DND-41 (cell line): ENCODE results near the gene TBC1D21.

Experiments used
- ATAC-seq: fragments of 200-7000 bp; cut with Tn5 transposase; 3 replicates; pipeline ENCODE4 v1.9.1; 2021; ENCODE audit warnings: low read depth; ENCODE audit not compliant: insufficient read depth
- DNase-seq: peaks from one replicate; pipeline ENCODE4 v3.0.0-alpha.2; 2020
- H2AFZ ChIP-seq: 2 replicates; pipeline ENCODE4 v1.6.0; 2012; ENCODE audit warnings: low read depth, low read length
- H3K27ac ChIP-seq: 2 replicates; pipeline ENCODE4 v1.5.1; 2012; ENCODE audit warnings: low read length, inconsistent platforms
- H3K27me3 ChIP-seq: fragments of 200-600 bp; sonication (generic); 2 replicates; pipeline ENCODE4 v1.6.0; 2012; ENCODE audit warnings: low read length, mild to moderate bottlenecking, inconsistent platforms; ENCODE audit not compliant: insufficient read depth, poor library complexity
- H3K36me3 ChIP-seq: 2 replicates; pipeline ENCODE4 v1.5.1; 2012; ENCODE audit warnings: low read length, inconsistent platforms; ENCODE audit not compliant: insufficient read depth
- H3K4me1 ChIP-seq: 2 replicates; pipeline ENCODE4 v1.5.1; 2012; ENCODE audit warnings: mild to moderate bottlenecking, low read length; ENCODE audit not compliant: insufficient read depth
- H3K4me2 ChIP-seq: 2 replicates; pipeline ENCODE4 v1.6.0; 2012; ENCODE audit warnings: mild to moderate bottlenecking, moderate library complexity, low read length, inconsistent platforms; ENCODE audit not compliant: insufficient read depth
- H3K4me3 ChIP-seq, 2 experiments: fragments of 200-600 bp in 1 of 2; shearing (Covaris generic) in 1 of 2; 2 replicates each; pipeline ENCODE4 v1.5.1; 2012 to 2016; ENCODE audit warnings: inconsistent platforms in 2 of 2, low read length in 2 of 2, mild to moderate bottlenecking in 2 of 2, low read depth in 1 of 2, moderate library complexity in 1 of 2
- H3K79me2 ChIP-seq: 2 replicates; pipeline ENCODE4 v1.6.0; 2012; ENCODE audit warnings: low read length, inconsistent platforms; ENCODE audit not compliant: insufficient read depth
- H3K9ac ChIP-seq: 2 replicates; pipeline ENCODE4 v1.6.0; 2012; ENCODE audit warnings: low read depth, mild to moderate bottlenecking, inconsistent platforms, low read length, moderate library complexity
- H3K9me3 ChIP-seq: 2 replicates; pipeline ENCODE4 v1.5.1; 2012; ENCODE audit warnings: low read length, moderate library complexity, mild to moderate bottlenecking, inconsistent platforms; ENCODE audit not compliant: insufficient read depth, severe bottlenecking
- H4K20me1 ChIP-seq: 2 replicates; pipeline ENCODE4 v1.6.0; 2012; ENCODE audit warnings: low read length; ENCODE audit not compliant: insufficient read depth
- CTCF ChIP-seq: IDR thresholded peaks from 2 replicates; pipeline ENCODE4 v1.5.1; 2012; ENCODE audit warnings: borderline replicate concordance, low read length, moderate library complexity, mild to moderate bottlenecking; ENCODE audit not compliant: poor library complexity, severe bottlenecking; ENCODE audit errors: extremely low read depth
- EZH2 ChIP-seq: IDR thresholded peaks from 3 replicates; pipeline ENCODE4 v1.6.1; 2012; ENCODE audit warnings: borderline replicate concordance, low read depth, mild to moderate bottlenecking, moderate library complexity, low read length, inconsistent platforms; ENCODE audit not compliant: severe bottlenecking

TBC1D21 gene

GRCh38 chr15:73932381-73933191, 59.2 kb downstream of the TBC1D21 start:
- ATAC-seq (no peak), DNase-seq (no peak)
- Histone ChIP-seq H3K9ac (no peak overlapping the region), H3K36me3 (no peaks in the 10 kb centered on the region), H3K27me3 (peaks cover 2% of the 10 kb centered on the region), H3K4me1 (no peaks in the 10 kb centered on the region), H4K20me1 (no peaks in the 10 kb centered on the region), H3K9me3 (no peaks in the 10 kb centered on the region), H2AFZ (no peak overlapping the region), H3K4me2 (no peak overlapping the region), H3K79me2 (no peaks in the 10 kb centered on the region), H3K27ac (no peak overlapping the region), H3K4me3 (no peak overlapping the region)
- TF ChIP-seq CTCF (no peak), EZH2 (no peak)

- no peak overlapping the region for H3K4me2 ChIP-seq
- DNase-seq (no peak), ATAC-seq (no peak)
- no peaks in the 10 kb centered on the region for H3K4me1 ChIP-seq
- H4K20me1 ChIP-seq = no peaks in the 10 kb centered on the region
- H3K27me3 ChIP-seq = peaks cover 2% of the 10 kb centered on the region
- no peak overlapping the region for H3K27ac ChIP-seq
- TF ChIP-seq CTCF (no peak), EZH2 (no peak)
- H3K9ac ChIP-seq = no peak overlapping the region
- H3K36me3 ChIP-seq = no peaks in the 10 kb centered on the region
- H3K9me3 ChIP-seq = no peaks in the 10 kb centered on the region
- H3K79me2 ChIP-seq = no peaks in the 10 kb centered on the region
- H2AFZ ChIP-seq = no peak overlapping the region
- H3K4me3 ChIP-seq = no peak overlapping the region
Observed at GRCh38 chr15:73934281-73934680, 60.9 kb downstream of the TBC1D21 start.

DNA sequence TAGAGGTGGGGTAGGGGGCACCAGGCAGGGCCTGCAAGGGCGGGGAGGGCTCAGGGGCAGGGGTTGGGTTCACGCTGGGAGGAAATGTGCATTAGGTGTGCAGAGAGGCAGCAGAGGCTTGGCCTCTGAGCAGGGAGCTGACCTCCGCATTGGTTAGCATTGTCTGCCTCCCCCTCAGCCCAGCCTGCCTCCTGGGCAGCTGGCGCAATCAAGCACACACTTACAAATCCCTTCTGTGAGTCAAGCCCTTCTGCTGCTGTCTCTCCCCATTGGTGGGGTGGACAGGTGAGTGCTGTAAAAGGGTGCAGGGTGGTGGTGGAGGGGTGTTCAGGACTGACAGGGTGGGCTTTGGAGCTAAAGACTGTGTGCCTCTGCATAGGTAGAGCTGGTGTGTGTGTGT, 62.2 kb downstream of the TBC1D21 start:
- Histone ChIP-seq H3K9ac (no peak overlapping the region), H3K27ac (no peak overlapping the region), H3K9me3 (no peaks in the 10 kb centered on the region), H3K36me3 (no peaks in the 10 kb centered on the region), H3K4me2 (no peak overlapping the region), H3K4me1 (no peaks in the 10 kb centered on the region), H3K4me3 (no peak overlapping the region), H4K20me1 (no peaks in the 10 kb centered on the region), H3K79me2 (no peaks in the 10 kb centered on the region), H2AFZ (no peak overlapping the region), H3K27me3 (peaks cover 2% of the 10 kb centered on the region)
- no peak for ATAC-seq
- DNase-seq = no peak
- TF ChIP-seq EZH2 (no peak), CTCF (no peak)
